ENCODE measurements around the gene PDZRN4.

DNA sequence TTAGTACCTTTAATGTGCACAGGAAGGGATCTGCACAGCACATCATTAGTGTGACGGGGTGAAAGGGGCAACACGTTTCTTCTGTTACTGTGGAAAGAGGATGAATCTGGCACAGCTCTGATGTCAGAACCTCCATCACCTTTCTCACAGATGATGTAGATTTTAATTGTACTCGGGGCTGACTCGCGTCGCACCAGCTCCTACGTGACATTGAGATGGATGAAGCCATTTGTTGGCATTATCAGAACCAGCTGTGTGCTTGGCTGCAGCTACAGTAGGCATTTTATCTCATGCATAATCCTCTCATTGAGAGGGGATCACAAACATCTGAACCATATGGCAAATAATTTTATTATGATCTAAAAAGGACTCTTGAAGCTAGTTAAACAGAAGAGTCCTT is 173.6 kb downstream of the PDZRN4 start:
- TF ChIP-seq YY1 (IDR thresholded peaks at IDR 0.05; ENCODE audit: insufficient read depth, insufficient read length), result no peak
- no peak for TF ChIP-seq SUZ12 (IDR thresholded peaks at IDR 0.05; ENCODE audit: extremely low read depth, insufficient read depth, insufficient read length)
